ENCODE data around the gene PAN3. TPM values are rescaled to one million over a fixed set of nuclear protein-coding genes. Genes with fewer than 3 reads are reported as not detected.

PAN3 gene
- total and polyA plus RNA-seq, 2 of the 8 experiments (the other 6 are each of a cell fraction or from before 2014, with no cell fraction given), result 12.7 to 39.3 TPM

DNA sequence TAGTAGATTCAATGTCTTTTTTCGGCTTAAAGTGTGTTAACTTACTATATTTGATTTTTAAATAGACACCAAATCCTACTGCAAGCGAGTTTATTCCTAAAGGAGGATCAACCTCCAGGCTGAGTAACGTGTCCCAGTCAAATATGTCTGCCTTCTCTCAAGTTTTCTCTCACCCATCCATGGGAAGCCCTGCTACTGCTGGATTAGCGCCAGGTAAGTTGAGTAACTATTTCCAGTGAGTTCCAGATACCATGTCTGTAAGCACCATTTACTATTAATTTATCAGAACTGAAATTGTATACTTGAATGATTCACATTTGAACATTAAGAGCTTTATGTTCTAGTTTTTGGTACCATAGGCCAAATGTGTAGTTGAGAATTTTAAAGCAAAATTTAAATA is 81.8 kb downstream of the PAN3 start (continued):
- no peak for TF ChIP-seq POU5F1 (IDR thresholded peaks at IDR 0.05; ENCODE audit: low read depth, low read length)
